HG03442 (cell line): ENCODE measurements around the gene EDN2.

Source experiments
- ATAC-seq: cut with Tn5 transposase; IDR thresholded peaks from one replicate; pipeline ENCODE4 v1.9.1; 2021; ENCODE audit warnings: mild to moderate bottlenecking, moderate library complexity; ENCODE audit not compliant: unreplicated experiment

Gene EDN2

DNA sequence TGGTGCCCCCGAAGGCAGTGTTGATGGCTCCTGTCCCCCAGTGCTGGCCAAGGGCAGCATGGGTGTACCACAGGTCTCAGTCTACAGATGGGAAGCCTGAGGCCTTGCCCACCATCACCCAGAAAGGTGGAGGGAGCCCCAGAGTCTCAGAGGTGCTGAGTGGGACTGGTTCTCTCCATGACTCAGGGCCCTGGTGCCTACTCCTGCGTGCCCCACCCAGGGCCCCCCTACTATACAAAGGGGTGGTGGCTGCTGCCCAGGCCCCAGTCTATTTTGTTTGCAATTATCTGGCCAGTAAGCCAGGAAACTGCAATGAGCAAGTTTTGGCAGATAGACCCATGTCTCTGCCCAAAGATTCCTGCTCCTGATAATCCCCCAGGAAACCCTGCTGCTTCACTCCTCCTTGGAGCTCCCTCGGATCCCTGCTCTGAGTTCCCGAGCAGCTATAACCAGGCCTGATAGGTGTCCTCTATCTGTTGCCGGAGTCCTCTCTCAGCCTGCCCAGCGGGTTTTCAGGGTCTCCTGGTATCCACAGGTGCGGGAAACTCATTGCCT is 41.7 kb downstream of the EDN2 start:
- ATAC-seq, result no peak

DNA sequence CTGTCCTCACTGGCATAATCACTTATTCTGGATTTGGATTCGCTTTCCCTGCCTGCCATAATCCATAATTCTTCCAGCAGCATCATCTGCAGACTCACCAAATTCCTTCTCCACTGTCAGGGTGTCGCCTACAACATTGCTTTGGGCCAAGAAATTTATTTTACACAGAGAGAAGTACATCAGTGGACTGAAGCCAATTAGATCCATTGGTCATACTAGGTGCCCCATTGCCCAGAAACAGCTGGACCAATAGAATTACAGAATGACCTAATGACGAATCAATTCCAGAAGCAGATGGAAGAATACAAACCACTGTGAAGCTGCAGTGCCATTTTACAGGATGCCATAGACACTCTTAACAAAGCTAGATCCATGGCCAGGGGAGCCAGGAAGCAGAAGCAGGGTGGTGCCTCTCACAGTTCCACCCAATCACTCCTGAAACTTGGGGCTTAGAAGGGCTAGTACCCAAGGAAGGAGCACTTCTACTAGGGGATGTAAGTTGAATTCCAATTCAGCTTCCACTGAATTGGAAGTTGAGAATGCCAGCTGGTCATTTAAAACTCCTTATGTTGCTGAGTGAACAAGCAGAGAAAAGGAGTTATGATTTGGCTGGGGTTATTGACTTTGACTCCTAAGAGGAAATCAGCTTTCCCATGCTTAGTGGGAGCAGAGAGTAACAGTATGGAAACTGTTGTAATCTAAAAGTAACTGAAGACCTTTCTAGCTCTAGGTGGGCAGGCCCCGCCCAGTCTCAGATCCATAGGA is 44.0 kb downstream of the EDN2 start:
- ATAC-seq, result no peak

DNA sequence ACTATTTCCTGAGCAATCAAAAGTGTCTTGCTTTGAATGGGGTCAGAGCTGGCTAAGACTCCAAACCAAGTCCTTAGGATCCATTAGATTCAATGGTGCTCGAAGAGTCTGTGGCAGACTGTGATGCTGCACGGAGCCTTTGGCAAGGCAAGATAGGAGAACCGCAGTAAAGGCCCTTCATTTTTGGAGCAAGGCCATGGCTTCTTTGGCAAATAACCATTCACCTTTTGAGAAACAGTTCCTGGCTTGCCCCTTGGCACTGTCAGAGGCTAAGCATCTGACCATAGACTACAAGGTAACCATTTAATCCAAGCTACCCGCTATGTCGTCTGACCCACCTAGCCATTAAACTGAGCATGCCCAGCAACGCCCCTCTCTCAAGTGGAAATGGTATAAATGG is 45.2 kb downstream of the EDN2 start:
- no peak for ATAC-seq

DNA sequence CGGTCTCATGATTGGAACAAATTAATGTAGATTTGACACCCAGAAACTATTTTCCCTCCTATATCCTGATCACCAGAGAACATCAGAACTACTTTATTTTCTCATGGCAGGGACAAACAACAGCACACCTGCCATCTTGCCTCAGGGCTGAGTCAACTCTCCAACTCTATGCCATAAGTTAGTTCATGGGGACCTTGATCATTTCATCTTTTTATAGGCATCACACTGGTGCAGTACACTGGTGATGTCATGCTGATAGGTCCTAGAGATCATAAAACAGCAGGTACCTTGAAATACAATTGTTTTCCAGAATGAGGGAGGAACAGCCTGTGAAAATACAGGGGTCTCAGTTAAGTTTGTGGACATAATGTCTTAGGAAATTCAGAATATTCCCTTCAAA is 45.8 kb downstream of the EDN2 start:
- no peak for ATAC-seq

DNA sequence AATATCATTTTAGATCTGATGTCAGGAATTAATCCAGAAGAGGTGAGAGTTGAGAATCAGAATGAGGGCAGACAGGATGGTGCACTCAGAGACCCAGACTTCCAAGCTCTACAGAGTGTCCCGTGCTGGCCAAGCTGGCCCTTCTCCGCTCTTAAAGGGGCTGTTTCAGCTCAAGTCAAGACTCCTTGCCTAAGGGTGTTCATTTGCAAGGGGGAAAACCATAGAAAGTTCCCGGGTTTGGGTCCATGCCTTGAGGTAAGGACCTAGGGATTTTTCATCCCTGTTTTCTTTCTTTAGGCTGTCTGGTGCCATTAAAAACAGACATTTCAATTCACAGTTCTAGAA is 47.5 kb downstream of the EDN2 start:
- no peak for ATAC-seq

DNA sequence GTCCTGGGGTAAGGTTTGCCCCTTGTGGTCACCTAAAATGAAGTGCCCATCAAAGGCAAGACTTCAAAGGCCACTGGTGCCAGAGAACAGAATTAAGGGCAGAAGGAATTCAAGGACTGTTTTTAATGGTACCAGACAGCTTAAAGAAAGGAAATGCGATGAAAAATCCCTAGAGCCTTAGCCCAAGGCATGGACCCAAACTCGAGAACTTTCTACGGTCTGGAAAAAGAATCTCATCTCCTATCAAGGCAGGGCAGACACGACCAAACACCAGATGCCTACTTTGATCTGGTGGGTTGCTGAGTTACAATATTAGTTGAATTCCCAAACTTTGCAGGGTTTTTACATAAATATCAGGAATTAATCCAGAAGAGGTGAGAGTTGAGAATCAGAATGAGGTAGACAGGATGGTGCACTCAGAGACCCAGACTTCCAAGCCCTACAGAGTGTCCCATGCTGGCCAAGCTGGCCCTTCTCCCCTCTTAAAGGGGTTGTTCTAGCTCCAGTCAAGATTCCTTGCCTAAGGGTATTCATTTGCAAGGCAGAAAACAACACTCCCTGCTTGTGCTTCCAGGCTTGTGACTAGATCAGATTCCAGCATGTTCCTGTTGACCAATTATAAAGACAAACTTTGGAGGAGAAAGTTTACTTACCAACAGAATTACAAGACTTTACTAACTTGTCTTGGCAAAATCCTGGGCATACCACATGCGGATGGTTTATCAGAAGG is 48.0 kb downstream of the EDN2 start:
- ATAC-seq, result no peak

DNA sequence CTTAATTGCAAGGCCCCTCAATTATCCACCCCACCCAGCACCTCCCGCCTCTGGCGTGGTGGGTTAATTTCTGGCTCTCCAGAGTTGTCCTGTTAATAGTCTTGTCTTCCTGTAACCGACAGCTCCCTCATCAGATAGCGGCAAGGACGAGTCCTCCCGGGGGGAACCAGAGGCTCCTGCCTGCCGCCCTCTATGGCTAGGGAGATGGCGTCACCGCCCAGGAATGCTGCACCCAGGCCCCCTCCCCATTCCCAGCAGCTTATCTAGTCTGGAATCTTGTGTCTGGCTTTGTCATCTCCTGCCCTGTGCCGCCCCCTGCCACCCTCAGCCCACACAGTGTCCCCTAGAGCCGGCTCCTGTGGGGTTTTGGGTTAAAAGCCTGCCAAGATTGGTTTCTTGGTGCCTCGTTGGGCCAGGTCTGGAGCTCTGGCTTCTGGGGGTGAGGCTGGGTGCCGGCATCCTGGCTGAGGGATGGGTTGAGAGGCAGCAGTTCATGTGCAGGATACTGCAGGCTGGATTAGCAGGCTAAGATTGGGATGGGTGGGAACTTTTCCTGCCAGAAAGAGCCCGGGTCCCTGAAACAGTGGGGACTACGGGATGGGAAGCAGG is 48.8 kb downstream of the EDN2 start:
- ATAC-seq, result no peak

DNA sequence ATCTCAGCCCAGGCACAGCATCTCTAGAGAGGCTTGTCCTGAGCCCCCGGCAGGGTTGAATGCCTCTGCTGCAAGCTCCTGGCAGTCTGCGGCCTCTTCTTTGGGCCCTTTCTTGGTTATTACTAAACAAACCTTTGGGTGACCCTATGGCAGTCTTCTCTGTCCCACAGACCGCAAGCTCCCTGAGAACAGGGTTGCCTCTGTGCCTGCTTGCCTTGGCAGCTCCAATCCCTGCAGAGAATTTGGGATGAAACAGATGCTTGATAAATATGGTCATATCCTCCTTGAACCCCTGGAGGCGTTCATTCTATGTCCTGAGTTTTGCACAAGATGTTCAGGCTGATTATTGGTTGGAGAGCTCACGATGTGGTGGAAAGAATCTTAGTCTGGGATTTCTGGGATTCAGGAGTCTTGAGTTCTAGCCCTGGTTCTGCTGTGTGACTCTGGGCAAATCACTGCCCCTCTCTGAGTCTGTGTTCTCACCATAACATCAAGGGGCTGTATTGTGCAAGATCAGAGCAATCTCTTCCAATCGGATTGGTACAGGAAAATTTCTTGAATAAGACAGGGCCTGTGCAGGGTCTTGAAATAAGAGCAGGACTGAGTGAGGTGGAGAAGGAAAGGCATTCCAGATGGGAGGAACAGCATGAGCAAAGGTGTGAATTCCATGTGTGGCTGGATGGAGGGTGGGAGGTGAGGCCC is 49.6 kb downstream of the EDN2 start:
- ATAC-seq, result no peak

DNA sequence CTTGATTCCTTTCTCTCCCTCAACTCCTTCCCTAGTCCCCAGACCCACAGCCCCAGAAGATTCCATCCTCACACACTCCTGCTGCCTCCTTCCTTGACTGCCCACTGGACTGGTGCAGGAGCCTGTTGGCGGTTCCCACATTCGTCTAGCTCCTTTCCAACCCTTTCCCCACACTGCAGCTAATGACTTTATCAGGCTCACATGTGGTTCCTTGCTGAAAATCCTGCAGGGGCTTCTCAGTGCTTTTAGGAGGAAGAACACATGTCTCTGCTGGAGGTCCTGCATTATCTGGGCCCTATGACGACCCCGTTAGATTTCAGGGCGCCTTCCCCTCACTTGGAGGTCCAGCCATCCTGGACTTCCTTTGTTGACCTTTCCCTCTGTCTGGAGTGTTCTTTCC is 50.2 kb downstream of the EDN2 start:
- no peak for ATAC-seq

DNA sequence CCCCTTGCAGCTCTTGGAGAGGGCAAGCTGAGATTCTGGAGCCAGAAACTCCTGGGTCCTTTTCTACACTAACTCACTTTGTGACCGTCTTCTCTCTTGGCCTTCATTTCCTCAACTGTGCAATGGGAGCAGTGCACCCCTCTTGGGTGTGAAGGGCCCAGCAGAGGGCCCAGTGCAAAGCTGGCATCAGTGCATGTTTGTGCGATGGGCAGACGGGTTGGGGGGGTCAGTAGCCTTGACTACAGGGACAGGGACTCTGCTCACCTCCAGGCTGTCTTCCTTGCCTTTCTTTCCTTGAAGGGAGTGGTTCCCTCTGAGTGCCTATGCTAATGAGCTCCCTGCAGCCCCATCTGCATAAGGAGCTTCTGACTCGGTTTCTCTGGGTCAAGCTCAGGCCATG is 51.0 kb downstream of the EDN2 start:
- ATAC-seq, result no peak

DNA sequence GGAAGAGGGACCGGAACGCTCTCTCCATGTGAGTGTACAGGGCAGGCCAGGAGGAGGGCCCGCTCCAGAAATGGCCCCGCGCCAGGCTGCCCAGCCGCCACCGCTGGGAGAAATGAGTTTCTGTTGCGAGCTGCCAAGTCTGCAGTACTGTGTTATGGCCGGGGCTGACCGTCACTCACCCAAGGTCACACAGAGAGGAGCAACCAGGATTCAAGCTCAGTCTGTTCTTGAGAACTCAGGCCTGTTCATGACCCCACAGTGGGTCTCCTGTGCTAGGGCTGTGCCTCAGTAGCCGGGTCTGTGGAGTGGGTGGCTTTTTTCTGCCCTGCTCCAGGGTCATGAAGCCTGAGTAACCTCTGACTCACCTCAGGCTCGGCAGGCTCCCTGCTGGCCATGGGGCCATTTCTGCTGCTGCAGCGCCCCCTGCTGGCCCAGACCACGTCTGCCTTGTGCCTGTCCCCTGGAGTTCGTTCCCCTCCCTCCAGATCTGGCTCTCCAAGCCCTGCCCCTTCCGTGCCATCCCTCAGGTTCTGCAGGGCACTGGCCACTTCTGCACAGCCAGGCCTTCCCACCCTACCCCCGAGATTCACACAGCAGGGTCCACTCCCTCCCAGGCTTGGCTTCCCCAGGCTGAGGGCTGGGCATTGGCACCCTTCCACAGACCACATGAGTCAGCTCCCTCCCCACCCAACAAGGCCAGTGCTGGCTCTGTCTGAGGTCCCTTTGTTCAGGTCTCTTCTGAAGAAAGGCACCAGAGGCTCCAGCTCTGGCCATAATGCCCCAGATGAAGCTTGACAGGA is 51.8 kb downstream of the EDN2 start:
- peak; percentile 58 for ATAC-seq

DNA sequence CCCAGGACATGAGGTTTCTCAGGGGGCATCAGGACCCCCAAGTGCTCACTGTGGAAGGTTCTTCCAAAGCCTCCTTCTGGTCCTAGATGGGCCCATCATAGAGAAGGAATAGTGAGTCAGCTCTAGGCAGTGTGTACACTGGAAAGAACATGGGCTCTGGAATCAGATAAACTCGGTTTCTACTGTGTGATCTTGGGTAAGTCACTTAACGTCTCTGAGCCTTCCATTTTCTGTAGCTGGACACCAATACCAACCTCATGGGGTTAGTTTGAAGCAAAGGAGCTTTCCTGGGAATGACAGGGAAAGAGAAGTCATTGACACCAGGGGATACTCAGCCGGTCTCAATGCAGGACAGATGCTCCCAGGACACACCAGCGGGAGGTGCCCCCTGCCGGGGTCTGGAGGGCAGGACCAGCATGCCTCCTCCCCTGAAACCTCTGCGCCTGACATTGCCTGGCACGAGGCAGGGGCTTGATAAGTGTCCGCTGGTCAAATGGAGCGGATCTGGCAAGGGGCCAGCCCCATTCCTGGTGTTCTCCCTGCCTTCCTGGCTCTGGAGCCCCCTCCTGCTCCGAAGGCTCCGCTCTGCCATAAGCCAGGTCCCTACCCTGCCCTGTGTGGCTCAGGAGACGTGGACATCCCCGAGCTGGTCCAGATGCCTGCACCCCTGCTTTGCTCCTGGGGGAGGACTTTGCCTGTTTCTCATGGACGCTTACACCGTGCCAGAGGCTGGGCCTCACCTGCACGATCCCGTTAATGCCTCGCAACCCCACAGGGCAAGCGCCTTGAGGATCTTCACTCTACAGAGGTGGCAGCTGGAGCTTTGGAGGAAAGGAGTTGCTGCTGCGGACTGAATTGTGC is 52.8 kb downstream of the EDN2 start:
- ATAC-seq, result no peak

DNA sequence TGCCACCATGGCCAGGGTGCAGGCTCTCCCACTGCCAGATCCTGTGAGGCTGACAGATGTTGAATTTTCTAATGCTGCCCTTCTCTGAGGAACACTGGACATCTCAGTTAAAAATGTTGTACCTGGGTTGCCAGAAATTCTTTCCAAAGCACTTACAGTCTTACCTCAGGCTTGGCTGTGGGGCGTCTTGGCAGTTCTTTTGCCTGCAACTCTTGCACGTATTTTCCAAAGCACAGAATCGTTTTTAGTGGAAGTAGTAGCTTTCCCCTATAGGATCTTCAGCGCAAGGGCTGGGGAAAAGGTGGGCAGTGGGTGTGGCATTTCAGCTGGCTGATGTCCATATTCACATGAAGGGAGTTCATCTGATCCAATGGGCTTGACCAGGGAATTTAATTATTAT is 53.9 kb downstream of the EDN2 start:
- ATAC-seq, result no peak

DNA sequence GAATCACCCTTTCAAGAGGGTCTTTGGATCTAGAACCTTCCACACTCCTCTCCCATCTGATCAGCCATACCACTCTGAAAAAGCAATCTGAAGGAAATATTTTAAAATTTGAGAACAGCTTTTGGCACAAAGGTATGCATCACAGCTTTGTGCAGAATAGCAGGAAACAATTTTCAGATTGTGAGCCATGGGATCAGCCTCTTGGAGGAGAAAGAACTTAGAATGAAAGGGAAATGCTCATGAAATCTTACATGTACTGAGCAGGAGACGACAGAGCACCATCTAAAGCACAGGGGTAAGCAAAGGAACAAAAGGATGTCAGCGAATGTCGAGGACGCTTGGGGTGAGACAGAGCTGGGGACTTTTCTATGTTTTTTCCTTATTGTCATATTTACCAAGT is 54.4 kb downstream of the EDN2 start:
- no peak for ATAC-seq

DNA sequence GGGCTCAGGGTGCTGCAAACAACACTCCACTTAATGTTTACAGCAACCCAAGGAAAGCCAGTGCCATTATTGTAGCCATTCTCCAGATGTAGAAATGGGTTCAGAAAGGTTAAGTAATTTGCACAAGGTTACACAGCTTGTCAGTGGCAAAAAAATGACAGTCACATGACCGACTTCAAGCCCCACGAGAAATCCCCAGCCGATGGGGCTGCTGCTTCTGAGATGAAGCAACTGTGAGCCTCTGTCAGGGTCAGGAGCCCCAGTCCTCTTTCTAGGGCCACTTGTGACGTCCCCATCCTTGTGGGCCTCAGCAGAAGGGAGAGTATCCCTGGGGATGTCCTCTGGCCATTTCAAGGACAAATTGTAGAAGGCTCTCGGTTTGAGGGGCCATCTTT is 54.8 kb downstream of the EDN2 start:
- no peak for ATAC-seq
